NCI-H1105 treated with DMSO at 0.1 percent for 48 hours (cell line): ENCODE results near the gene TIMP1.
"Not testable (repeated sequence)": the region's sequence is repeated elsewhere in the genome, so short reads cannot be mapped to it uniquely, and the experiment has no call there.

Source experiments
- DNase-seq: peaks from one replicate; lab custom pipeline; 2025; lab: John Stamatoyannopoulos, UW

The TIMP1 gene

GRCh38 chrX:47603125-47603524 lies 20.9 kb downstream of the TIMP1 start:
- DNase-seq: not testable (repeated sequence)

GRCh38 chrX:47605024-47605423 lies 22.8 kb downstream of the TIMP1 start:
- DNase-seq: no peak

- no peak for DNase-seq
These were observed 24.9 kb downstream of the TIMP1 start for GRCh38 chrX:47607091-47607490.

GRCh38 chrX:47608130-47608810 lies 26.0 kb downstream of the TIMP1 start:
- no peak for DNase-seq

GRCh38 chrX:47610511-47610910 lies 28.3 kb downstream of the TIMP1 start:
- DNase-seq: no peak

- DNase-seq: no peak
These were observed 29.3 kb downstream of the TIMP1 start for GRCh38 chrX:47611489-47611888.

- no peak for DNase-seq
These were observed 29.7 kb downstream of the TIMP1 start for GRCh38 chrX:47611926-47612325.

GRCh38 chrX:47612418-47612817 lies 30.2 kb downstream of the TIMP1 start:
- DNase-seq: no peak

- DNase-seq: no peak
These were observed 30.8 kb downstream of the TIMP1 start for GRCh38 chrX:47613082-47613481.

GRCh38 chrX:47614618-47615017 lies 32.4 kb downstream of the TIMP1 start:
- no peak for DNase-seq

GRCh38 chrX:47618923-47619485 lies 36.8 kb downstream of the TIMP1 start:
- no peak for DNase-seq

GRCh38 chrX:47619486-47620302 lies 37.5 kb downstream of the TIMP1 start, which contains the start of gene SYN1:
Gene SYN1, minus strand, starts transcription at chrX:47619857. Its CDS starts 129 bp downstream, at chrX:47619728.
- peak; percentile 71 for DNase-seq

- no peak for DNase-seq
These were observed 38.1 kb downstream of the TIMP1 start for GRCh38 chrX:47620303-47620685.

- DNase-seq: no peak
These were observed 39.6 kb downstream of the TIMP1 start for GRCh38 chrX:47621851-47622250.

- DNase-seq: peak; percentile 82
These were observed 41.3 kb downstream of the TIMP1 start for GRCh38 chrX:47623540-47624027.

- DNase-seq: no peak
These were observed 43.1 kb downstream of the TIMP1 start for GRCh38 chrX:47625365-47625764.

- DNase-seq: no peak
These were observed 46.7 kb downstream of the TIMP1 start for GRCh38 chrX:47628982-47629381.

- DNase-seq: no peak
These were observed 47.4 kb downstream of the TIMP1 start, which contains the start of gene CFP for GRCh38 chrX:47629419-47630200. Gene CFP, minus strand, starts transcription at chrX:47629930. Its CDS starts 86 bp downstream, at chrX:47629844.

GRCh38 chrX:47631676-47632075 lies 49.4 kb downstream of the TIMP1 start:
- DNase-seq: no peak

GRCh38 chrX:47632666-47633065 lies 50.4 kb downstream of the TIMP1 start:
- DNase-seq: no peak

- DNase-seq: no peak
These were observed 51.7 kb downstream of the TIMP1 start for GRCh38 chrX:47633689-47634590.
